ENCODE measurements around the gene CCDC57.

GRCh38 chr17:82232876-82233785 is 20.5 kb upstream of the CCDC57 start:
- no peak for TF ChIP-seq CTCF (IDR thresholded peaks at IDR 0.05)
- no peak for TF ChIP-seq EZH2 (IDR thresholded peaks at IDR 0.05)
- no peak for TF ChIP-seq EZH2phosphoT487 (IDR thresholded peaks at IDR 0.05)
